Uterus (tissue), 2 donors: Measurements from ENCODE around the gene NRXN2.

Source experiments
- POLR2A ChIP-seq, 2 donors: fragments of 450-650 bp; IDR thresholded peaks; one replicate each; pipeline ENCODE4 v1.6.1; 2016; ENCODE audit warnings: antibody characterized with exemption in 2 of 2, mild to moderate bottlenecking in 1 of 2, moderate library complexity in 1 of 2
- TF ChIP-seq, protein P1 (sequence below), 4 experiments: fragments of 200-600 bp in 2 of 4; fragments of 450-650 bp in 2 of 4; sonication (generic) in 2 of 4; IDR thresholded peaks; one replicate each; pipeline ENCODE4 v1.5.1; 2016 to 2019; ENCODE audit warnings: antibody characterized with exemption in 4 of 4, mild to moderate bottlenecking in 2 of 4, moderate library complexity in 1 of 4

GRCh38 chr11:64763526-64764039 lies 40.6 kb upstream of the NRXN2 start:
- TF ChIP-seq, protein P1, sequence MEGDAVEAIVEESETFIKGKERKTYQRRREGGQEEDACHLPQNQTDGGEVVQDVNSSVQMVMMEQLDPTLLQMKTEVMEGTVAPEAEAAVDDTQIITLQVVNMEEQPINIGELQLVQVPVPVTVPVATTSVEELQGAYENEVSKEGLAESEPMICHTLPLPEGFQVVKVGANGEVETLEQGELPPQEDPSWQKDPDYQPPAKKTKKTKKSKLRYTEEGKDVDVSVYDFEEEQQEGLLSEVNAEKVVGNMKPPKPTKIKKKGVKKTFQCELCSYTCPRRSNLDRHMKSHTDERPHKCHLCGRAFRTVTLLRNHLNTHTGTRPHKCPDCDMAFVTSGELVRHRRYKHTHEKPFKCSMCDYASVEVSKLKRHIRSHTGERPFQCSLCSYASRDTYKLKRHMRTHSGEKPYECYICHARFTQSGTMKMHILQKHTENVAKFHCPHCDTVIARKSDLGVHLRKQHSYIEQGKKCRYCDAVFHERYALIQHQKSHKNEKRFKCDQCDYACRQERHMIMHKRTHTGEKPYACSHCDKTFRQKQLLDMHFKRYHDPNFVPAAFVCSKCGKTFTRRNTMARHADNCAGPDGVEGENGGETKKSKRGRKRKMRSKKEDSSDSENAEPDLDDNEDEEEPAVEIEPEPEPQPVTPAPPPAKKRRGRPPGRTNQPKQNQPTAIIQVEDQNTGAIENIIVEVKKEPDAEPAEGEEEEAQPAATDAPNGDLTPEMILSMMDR (IDR thresholded peaks at IDR 0.05), result no peak
- no peak for TF ChIP-seq POLR2A (IDR thresholded peaks at IDR 0.05)
